ENCODE data around the gene NOL4. TPM values are rescaled to one million over a fixed set of nuclear protein-coding genes. Genes with fewer than 3 reads are reported as not detected.

Gene NOL4, protein sequence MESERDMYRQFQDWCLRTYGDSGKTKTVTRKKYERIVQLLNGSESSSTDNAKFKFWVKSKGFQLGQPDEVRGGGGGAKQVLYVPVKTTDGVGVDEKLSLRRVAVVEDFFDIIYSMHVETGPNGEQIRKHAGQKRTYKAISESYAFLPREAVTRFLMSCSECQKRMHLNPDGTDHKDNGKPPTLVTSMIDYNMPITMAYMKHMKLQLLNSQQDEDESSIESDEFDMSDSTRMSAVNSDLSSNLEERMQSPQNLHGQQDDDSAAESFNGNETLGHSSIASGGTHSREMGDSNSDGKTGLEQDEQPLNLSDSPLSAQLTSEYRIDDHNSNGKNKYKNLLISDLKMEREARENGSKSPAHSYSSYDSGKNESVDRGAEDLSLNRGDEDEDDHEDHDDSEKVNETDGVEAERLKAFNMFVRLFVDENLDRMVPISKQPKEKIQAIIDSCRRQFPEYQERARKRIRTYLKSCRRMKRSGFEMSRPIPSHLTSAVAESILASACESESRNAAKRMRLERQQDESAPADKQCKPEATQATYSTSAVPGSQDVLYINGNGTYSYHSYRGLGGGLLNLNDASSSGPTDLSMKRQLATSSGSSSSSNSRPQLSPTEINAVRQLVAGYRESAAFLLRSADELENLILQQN
- total RNA-seq = not detected in 2 replicates

DNA sequence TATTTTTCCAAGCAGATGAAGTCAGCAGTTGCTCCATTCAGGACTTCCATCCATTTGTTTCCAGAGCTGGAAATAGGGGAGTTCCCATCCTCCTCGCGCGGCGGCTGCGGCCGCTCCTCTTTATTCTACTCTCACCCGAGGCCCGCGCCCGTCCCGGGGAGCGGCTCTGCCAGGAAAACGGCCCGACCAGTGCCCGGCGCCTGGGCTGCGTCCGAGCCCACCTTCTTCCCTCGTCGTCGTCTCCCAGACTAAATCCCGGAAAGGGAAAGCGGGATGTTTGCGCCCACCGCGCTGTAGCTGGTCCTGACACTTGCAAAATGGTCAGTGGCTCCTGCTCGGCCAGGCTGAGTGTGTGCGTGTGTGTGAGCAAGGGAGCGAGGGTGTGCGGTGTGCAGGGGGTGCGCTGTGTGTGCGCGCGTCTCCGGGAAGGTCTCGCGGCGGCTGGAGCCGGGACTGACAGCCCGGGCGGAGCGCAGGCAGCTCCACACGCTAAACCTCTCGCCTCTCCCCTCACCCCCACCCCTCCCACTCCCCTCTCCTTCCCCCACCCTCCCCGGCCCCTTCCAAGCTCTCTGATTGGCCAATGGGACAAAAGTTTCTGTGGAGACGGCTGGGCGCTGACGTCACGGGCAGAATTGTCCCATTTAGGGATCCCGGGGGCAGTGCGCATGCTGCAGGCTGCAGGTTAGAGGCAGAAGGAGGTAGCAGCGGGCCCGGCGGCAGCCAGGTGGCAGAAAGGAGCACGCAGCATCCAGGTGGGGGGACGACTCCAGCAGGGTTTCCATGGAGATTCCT is at the start of gene NOL4:
TSS of gene NOL4 (minus strand) at position 491 of the 795 bp plus-strand sequence. CDS start 1,660 bp downstream, outside the sequence.

Measured in thoracic aorta endothelial cell (primary cell).